ENCODE data around the gene RHOC.

The RHOC gene

GRCh38 chr1:112673592-112674439, 33.1 kb downstream of the RHOC start (continued):
- TF ChIP-seq ZNF549 (tag by site-specific recombination; IDR thresholded peaks at IDR 0.05) (no peak), ZNF274 (IDR thresholded peaks at IDR 0.05; ENCODE audit: low read length) (no peak), ZNF274 (tag by site-specific recombination; IDR thresholded peaks at IDR 0.05; ENCODE audit: borderline replicate concordance) (no peak), ZNF48 (tag by site-specific recombination; IDR thresholded peaks at IDR 0.05) (no peak), KLF1 (tag by site-specific recombination; IDR thresholded peaks at IDR 0.05) (no peak), PRDM6 (tag by site-specific recombination; IDR thresholded peaks at IDR 0.05) (0 out of 2 replicates have a peak, but pooled peaks have one; percentile 32), ZNF404 (tag by site-specific recombination; IDR thresholded peaks at IDR 0.05) (no peak), ZNF701 (tag by site-specific recombination; IDR thresholded peaks at IDR 0.05) (no peak), KLF9 (tag by site-specific recombination; IDR thresholded peaks at IDR 0.05; ENCODE audit: low read depth) (0 out of 2 replicates have a peak, but pooled peaks have one; percentile 92), ZSCAN30 (tag by site-specific recombination; IDR thresholded peaks at IDR 0.05) (0 out of 2 replicates have a peak, but pooled peaks have one; percentile 18), ZNF2 (tag by site-specific recombination; IDR thresholded peaks at IDR 0.05) (no peak), GFI1B (tag by site-specific recombination; IDR thresholded peaks at IDR 0.05) (peak; percentile 92), ZNF510 (tag by site-specific recombination; IDR thresholded peaks at IDR 0.05; ENCODE audit: insufficient replicate concordance) (no peak), ZNF600 (tag by site-specific recombination; IDR thresholded peaks at IDR 0.05) (peak; percentile 85), ZNF692 (tag by site-specific recombination; IDR thresholded peaks at IDR 0.05) (no peak), ZNF571 (tag by site-specific recombination; IDR thresholded peaks at IDR 0.05) (no peak), ZNF174 (tag by site-specific recombination; IDR thresholded peaks at IDR 0.05) (no peak), ZBTB11 (tag by site-specific recombination; conservative IDR thresholded peaks at IDR 0.05; ENCODE audit: low read depth) (no peak), ZNF544 (tag by site-specific recombination; IDR thresholded peaks at IDR 0.05) (no peak), ZNF423 (tag by site-specific recombination; IDR thresholded peaks at IDR 0.05) (no peak), ZBTB44 (tag by site-specific recombination; IDR thresholded peaks at IDR 0.05) (no peak), ZNF18 (tag by site-specific recombination; IDR thresholded peaks at IDR 0.05) (no peak), PRDM1 (tag by site-specific recombination; IDR thresholded peaks at IDR 0.05) (peak; percentile 67), TRIM28 (IDR thresholded peaks at IDR 0.05; ENCODE audit: borderline replicate concordance, low read length) (no peak), SCRT1 (tag by site-specific recombination; IDR thresholded peaks at IDR 0.05; ENCODE audit: borderline replicate concordance) (no peak), GLIS1 (tag by site-specific recombination; IDR thresholded peaks at IDR 0.05) (0 out of 2 replicates have a peak, but pooled peaks have one; percentile 5), ZNF777 (tag by site-specific recombination; IDR thresholded peaks at IDR 0.05; ENCODE audit: borderline replicate concordance) (no peak), ZIC2 (tag by site-specific recombination; IDR thresholded peaks at IDR 0.05) (peak; percentile 55), ZNF785 (tag by site-specific recombination; IDR thresholded peaks at IDR 0.05) (no peak), ZNF830 (tag by site-specific recombination; IDR thresholded peaks at IDR 0.05; ENCODE audit: low read depth) (no peak), ZNF394 (tag by site-specific recombination; IDR thresholded peaks at IDR 0.05; ENCODE audit: borderline replicate concordance) (no peak)

Measured in HEK293 (cell line).